GM12865 (cell line): ENCODE measurements around the gene CREBBP.

ENCODE experiments used
- DNase-seq: peaks from one replicate; pipeline ENCODE4 v3.0.0; 2010; ENCODE audit warnings: low read depth
- H3K4me3 ChIP-seq: 2 replicates; pipeline ENCODE4 v1.5.1; 2011; ENCODE audit warnings: mild to moderate bottlenecking, low read depth, low read length, control low read depth
- TF ChIP-seq, protein P1 (sequence below): IDR thresholded peaks from 2 replicates; pipeline ENCODE4 v1.5.1; 2011; ENCODE audit warnings: low read length, control low read depth, low read depth, inconsistent platforms; ENCODE audit not compliant: insufficient read depth; ENCODE audit errors: missing control alignments

Gene CREBBP

DNA sequence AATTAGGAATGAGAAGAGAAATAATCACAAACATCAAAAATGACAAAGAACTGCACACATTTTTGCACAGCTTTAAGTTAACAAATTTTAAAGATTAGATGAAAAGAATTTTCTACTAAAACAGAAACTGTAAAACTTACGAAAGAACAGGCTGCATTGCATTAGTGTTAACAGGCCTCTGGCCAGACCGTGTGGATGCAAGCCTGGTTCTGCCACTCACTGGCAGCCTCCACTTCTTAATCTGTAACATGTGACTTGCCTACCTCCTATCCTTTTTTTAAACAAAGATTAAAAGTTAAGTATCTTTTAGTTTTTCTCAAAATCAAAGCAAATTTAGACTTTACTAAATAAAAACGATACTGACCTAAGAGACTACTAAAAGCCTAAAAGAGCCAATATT, 37.5 kb downstream of the CREBBP start:
- TF ChIP-seq, protein P1, sequence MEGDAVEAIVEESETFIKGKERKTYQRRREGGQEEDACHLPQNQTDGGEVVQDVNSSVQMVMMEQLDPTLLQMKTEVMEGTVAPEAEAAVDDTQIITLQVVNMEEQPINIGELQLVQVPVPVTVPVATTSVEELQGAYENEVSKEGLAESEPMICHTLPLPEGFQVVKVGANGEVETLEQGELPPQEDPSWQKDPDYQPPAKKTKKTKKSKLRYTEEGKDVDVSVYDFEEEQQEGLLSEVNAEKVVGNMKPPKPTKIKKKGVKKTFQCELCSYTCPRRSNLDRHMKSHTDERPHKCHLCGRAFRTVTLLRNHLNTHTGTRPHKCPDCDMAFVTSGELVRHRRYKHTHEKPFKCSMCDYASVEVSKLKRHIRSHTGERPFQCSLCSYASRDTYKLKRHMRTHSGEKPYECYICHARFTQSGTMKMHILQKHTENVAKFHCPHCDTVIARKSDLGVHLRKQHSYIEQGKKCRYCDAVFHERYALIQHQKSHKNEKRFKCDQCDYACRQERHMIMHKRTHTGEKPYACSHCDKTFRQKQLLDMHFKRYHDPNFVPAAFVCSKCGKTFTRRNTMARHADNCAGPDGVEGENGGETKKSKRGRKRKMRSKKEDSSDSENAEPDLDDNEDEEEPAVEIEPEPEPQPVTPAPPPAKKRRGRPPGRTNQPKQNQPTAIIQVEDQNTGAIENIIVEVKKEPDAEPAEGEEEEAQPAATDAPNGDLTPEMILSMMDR: no peak
- H3K4me3 ChIP-seq: no peak overlapping the region
- DNase-seq: no peak

DNA sequence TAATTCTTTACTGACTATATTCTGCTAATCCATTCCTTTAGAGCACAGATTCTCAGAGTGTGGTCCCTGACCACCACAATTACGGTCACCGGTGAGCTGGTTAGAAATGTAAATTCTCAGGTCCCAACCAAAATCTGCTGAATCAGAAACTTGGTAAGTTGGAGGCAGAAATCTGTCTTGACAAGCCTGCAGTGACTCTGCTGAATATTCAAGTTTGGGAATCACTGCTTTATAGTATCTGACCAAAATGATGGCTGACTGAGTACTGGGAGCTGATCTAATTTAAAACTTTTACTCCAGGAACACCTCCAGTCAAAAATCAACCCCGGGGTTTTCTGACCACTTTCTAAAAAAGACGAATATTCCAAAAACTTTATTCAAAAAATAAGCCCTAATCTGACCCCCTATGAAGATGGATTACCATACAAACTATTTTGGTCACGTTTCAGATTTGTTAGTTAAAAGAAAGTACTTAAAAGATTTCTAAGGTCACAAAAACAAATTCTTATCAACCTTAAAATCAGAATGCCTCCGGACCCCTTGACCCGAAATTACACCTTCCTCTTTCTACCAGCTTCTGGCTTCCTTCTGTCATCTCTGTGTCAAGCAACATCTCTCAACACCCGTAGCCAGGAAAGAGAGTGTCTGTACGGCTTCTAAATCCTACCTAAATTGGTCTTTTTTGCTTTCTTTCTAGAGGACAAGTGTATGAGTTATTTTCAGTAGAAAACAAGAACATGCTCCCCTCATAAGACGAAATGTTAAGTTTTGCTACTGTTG, 38.6 kb downstream of the CREBBP start:
- DNase-seq: no peak
- H3K4me3 ChIP-seq: no peak overlapping the region
- TF ChIP-seq, protein P1: no peak

DNA sequence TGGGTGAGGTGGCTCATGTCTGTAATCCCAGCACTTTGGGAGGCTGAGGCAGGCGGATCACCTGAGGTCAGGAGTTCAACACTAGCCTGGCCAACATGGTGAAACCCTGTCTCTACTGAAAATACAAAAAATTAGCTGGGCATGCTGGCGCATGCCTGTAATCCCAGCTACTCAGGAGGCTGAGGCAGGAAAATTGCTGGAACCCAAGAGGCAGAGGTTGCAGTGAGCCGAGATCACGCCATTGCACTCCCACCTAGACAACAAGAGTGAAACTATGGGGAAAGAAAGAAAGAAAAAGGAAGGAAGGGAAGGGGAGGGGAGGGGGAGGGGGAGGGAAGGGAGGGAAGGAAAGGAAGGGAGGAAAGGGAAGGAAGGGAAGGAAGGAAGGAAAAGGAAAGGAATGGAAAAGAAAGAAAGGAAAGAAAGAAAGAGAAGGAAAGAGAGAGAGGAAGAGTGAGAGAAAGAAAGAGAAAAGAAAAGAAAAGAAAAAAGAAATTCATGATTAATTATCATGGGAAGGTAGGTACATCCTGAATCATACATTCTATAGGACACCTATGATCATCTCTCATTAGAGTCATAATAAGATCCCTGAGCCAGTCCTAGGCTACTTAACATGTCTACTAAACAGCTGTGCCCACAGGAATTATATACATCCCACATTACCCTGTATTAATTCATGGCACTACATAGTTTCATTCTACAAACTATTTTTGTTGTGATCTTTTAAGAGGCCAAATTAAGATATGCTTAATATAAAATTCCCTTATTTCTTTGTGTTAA, 40.9 kb downstream of the CREBBP start:
- TF ChIP-seq, protein P1: no peak
- no peak for DNase-seq
- H3K4me3 ChIP-seq: no peak overlapping the region

DNA sequence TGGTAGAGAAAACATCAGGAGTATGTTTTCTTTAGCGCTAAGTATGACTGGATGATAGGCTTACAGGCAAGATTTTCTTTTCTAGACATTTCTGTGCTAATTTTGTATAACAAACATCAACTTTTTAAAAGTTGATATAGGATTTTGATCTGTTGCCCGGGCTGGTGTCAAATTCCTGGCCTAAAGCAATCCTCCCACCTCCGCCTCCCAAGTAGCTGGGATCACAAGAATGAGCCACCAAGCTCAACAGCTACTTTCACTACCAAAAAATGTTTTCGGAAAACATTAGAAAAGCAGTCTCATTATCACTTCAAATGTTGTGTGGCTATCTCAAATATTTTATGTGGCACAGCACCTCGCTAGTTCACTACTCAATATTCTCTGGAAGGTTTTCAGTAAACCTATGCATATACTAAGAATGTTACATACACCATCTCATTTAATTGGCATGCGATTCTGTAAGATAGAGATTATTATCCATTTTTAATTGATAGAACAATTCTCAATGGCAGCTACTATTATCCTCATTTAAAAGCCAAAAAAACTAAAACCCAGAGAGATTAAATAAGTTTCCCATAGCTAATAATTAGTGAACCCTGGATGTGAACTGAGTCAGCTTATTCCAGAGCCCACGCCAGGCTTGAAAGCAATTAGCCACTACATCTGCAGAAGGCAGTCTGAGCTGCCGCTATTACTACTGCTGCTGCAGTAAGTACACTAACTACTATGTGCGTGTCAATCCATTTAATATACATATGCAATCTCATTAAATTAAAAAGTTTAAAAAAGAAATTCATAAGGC, 41.7 kb downstream of the CREBBP start:
- H3K4me3 ChIP-seq: no peak overlapping the region
- no peak for DNase-seq
- TF ChIP-seq, protein P1: no peak

DNA sequence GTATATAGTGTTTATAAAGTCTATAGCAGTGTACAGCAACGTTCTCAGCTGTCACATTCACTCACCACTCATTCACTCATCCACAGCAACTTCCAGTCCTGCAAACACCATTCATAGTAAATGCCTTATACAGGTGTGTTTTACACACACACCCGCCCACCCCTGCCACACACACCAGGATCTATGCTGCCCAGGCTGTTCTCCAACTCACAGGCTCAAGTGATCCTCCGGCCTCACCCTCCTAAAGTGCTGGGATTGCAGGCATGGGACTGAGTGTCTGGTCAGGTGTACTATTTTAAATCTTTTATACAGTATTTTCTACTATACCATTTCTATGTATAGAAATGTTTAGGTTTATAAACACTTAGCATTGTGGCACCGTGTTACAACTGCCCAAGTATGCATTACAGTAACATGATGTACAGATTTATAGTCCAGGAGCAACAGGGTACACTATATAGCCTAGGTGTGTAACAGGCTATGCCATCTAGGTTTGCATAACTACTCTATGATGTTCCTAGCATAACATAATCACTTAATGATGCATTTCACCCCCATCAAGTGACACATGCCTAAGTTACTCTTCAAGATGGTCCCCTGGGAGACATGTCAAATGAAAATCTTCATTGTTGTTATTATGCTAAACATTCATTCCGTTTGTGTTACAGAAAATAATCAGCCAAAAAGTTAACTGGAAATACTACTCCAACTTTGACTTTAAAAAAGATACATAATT, 42.5 kb downstream of the CREBBP start:
- TF ChIP-seq, protein P1: no peak
- H3K4me3 ChIP-seq: no peak overlapping the region
- DNase-seq: no peak

DNA sequence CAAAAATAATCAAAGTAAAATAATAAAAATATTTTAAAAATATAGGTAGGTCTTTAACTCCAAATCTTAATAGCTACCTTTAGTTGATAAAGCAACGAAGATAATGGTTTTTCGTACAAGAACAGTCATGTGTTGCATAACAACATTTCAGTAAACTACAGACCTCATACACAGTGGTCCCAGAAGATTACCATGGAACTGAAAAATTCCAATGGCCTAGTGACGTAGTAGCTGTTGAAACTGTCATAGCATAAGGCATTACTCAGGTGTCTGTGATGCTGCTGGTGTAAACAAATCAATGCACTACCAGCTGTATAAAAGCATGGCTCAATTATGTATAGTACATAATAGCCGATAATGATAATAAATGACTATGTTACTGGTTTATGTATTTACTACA, 43.9 kb downstream of the CREBBP start:
- no peak overlapping the region for H3K4me3 ChIP-seq
- TF ChIP-seq, protein P1: no peak
- DNase-seq: no peak
